Effector CD8-positive, alpha-beta T cell (primary cell): Measurements from ENCODE around the gene EPB41L4B.

Experiments
- DNase-seq: peaks from one replicate; lab custom pipeline; 2025; lab: John Stamatoyannopoulos, UW

Gene EPB41L4B

DNA sequence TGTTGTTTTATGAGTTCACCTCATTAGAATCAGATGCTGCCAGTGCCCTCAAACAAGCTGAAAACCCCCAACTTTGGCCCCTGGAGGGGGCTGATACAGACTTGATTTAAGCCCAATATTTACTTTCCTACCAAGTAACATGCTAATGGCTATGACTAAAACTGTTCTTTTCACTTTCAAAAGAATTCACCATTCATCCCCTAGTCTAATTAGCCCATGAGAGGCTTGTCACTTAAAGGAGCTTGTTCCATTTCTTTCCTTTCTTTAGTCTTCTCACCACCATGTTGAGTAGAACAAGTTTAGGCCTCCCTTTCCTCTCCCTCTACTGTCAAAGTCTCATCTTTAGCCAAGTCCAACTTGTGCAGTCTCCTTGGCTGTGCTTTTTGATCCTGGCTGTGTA, 50.4 kb downstream of the EPB41L4B start:
- no peak for DNase-seq

DNA sequence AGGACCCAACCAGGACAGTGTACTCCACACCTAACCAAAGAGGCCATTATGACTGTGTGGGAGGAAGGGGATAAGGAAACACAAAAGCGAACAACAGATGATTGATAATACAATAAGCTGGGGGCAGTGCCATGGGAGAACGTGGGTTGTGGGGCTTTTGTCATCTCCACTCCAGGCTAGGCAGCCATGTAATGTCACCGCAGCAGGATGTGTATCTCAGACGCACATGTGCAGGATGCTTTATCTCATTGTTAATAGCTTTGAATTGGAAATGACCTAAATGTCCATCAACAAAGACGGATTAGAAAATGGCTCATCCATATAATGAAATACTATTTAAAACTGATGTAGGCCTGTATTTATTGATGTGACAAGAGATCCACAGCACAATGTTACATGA, 51.0 kb downstream of the EPB41L4B start:
- DNase-seq = no peak

DNA sequence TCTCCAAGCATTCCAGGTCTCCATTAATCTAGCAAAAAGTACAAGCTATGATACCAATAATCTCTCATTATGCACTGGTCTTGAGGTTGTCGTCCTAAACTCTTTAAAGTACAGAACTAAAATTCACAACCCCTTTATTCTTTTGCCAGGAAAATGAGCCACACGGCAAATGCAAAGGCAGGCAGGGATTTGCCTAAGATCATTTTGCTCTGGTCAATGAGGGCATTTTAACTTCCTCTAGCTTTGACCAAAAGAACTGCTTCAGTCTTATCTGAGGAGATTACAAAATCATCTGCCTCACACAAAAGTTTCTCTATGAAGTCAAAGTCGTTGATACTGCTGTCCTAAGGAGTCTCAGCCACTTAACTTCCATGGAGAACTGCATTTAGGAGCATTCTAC, 51.8 kb downstream of the EPB41L4B start:
- DNase-seq = no peak

DNA sequence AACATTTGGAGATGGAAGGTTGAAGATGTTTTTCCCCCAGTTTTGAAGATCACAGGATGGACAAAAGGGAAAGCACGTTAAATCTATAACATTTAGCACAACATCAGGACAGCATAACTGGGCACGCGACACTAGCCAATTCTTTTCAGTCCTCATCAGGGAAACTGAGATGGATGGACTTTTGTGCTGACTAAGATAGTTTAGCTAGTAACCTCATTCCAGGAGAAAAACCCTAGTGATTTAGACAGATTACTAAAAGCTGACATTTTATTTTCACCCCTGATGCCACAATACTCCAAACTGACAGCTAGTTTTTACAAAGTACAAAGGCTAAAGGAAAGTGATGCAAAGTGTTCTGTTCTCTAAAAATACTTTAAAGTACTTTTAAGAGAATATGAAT, 53.3 kb downstream of the EPB41L4B start:
- DNase-seq = no peak

DNA sequence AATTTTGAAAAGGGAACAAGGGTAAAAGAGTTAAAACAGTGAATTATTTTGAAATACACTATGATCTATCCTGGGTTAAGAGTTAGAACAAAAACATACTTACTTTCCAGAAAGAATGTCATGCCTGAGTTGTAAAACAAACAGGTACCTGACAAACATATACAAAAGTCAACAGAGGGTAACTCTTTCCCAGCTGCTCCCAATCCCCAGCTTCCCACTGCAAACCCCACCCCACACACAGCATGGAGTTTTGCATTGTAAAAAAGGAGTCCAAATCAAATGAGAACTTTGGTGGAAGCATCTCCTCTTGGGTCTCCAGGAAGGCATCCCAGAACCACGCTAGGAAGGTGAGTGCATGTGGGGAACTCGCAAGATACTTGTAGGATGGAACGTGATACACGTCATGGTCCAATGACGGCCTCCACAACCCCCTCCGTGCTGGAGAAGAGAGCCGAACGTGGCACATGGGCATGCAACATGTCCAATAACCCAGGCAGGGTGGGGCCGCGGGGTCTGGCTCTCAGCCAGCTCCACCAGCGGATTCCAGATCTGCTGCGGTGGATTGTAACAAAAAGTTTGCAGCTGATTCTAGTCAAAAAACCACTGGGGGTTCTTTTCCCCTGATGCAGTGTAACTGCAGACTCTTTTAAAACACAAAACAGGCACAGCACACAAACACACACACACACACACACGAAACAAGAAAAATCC, 55.8 kb downstream of the EPB41L4B start:
- no peak for DNase-seq

DNA sequence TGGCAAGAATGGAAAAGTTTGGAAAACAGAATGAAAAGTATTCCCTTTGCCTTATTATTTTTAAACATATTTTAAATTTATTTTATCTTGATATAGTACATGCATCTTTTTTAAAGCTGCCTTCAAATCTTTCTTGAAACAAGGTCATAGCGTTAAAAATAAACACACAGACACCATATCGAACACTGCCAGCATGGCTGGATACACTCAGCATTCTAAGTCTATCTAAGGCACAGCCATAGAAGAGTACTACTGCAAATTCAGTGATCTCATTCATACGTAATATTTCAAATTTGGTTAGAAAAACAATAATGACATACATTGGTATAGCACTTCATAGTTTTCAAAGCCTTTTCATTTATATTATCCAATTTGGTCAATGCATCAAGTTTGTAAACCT, 57.5 kb downstream of the EPB41L4B start:
- no peak for DNase-seq

DNA sequence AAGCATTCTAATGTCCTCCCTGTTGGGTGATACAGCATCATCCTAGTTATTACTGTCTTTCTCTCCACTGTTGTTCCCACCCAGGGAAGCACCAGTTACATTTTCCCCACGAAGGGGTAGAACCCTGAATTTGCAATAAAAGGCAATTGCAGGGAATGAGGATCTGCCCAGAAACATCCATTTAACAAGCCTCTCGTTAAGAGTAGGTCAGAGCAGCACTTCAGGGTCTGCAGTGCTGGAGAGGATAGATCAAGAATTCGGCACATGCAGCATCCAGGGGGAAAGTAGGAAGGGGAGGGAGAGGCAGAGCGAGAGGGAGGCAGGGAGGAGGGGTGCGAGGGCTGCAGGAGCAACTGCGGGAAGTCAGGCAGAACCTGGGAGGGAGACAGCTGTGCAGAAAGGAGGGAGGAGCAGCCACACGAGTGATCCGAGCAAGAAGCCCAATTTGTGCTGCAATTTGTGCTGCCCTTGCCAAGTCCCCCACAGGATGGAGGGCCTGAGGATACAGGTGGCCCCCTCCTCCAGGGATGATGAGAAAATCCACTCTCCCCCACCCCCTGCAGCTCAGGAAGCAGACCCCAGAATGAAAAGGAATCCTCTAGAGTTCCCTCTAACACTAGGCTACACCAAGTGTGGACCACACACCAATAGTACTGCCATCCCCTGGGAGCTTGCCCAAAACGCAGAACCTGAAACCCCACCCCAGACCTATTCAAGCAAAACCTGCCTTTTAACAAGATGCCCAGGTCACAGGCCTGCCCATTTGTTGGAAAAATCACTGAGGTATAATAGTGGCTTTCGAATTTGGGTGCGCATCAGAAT, 62.2 kb downstream of the EPB41L4B start:
- no peak for DNase-seq

DNA sequence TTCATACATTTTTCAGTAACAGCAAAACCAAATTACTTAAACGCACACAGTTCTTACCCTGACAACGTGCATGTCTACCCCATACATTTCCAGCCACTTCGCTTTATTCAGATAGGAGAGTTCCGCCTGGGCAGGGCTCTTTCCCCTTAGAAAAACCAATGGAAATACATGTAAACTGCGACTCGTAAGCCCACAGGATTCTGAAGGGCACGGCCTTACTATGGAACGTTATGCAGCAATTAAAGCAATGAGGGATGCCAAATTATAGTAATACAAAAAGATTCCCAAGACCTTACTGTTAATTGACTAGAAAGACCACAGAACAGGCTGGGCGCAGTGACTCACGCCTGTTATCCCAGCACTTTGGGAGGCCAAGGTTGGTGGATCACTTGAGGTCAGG, 64.5 kb downstream of the EPB41L4B start:
- no peak for DNase-seq

DNA sequence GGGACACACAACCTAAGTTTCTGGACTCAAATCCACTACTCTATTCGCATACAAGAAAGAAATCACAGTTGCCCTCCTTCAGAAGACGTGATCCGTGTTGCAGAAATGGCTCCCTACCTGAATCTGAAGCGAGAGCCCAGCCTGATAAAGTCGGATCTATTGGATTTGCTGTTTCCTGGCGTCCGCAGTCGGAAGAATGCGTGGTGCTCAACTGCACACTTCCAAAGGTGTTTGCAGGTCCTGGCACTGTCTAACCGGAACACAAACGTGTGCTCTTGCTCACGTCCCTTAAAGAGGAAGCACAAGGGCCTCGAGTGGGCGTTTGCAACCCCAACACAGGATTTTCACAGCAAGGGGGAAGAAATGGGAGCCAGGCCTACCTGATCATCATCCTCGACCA, 65.5 kb downstream of the EPB41L4B start:
- DNase-seq = no peak

DNA sequence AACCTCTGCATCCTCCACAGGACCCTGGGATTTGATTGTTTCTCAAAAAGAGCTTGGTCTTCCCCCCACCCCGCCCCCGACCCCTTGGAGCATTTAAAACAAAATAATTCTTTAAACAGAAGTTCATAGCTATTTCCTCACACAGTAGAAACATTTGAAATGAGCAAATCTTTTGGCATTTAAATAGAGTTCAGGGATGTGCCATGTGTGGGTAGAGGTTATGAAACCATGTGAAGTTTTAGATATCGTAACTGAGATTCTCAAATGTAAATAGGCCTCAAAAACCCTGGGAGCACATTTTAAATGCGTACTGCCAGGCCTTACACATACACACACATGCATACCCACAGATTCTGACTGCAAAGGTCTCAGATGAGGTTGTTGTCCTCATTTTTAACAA, 66.5 kb downstream of the EPB41L4B start:
- DNase-seq = no peak

DNA sequence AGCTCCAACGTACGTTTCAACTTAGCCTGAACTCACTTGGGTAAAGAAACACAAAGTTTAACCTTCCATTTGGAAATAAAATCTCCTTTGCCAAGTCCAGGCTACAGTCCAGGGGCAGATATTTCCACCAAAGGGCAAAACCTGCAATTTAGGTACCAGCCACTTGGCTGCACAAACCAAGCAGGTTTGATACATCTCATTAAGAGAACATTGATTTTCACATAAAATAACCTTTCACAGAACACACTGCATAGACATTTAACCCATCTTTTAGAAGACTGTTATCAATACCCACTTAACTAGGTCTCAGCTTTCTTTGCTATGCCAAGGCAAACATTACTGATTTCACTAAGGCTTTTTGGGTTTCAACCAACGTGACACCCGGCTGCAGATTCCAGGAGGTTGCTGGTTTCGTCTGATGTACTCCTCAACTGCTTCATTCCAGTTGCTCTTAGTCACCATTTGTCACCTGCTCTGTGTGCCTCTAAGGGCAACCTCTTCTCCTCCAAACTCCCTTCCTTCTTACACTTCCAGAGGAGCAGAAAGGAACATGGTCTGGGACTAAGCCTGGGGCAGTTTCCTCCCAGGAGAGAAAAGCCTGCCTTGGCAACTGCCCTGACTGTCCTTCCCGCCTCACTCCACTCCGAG, 67.1 kb downstream of the EPB41L4B start:
- DNase-seq = no peak

DNA sequence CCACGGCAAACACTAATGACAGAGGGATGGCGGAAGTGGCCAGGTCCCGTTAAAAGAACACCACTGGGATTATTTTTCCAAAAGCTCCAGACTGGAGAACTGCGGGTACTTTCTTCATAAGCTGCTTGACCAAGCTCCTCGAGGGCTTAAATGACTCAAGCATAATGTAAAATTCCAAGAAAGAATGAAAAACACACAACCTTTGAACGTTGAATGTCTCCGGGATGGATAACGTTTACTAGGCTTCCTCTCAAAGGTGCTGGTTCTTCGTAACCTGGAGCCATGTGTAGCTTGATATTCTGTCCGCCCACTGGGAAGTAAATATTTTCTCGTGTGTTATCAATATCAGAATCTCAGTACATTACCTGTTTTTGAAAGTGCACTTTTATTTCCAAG, 67.6 kb downstream of the EPB41L4B start:
- DNase-seq = no peak

DNA sequence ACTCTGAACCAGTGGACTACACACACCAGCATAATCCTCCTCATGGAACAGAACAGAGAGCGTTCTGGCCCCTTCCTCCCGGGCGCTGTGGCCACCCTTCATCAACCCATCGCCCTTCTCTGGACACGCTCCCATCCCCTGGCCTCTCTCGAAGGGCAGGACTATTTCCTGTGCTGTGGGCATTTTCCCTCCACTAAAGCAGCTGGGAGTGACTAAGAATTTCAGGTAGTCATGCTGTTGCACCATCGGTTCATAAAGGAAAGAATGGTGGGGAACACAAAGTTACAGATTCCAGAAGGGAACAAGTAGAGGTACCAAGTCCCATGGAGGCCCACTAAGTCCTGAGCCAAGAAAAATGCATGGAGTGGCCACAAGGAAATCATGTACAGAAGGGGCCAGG, 68.6 kb downstream of the EPB41L4B start:
- DNase-seq = no peak

DNA sequence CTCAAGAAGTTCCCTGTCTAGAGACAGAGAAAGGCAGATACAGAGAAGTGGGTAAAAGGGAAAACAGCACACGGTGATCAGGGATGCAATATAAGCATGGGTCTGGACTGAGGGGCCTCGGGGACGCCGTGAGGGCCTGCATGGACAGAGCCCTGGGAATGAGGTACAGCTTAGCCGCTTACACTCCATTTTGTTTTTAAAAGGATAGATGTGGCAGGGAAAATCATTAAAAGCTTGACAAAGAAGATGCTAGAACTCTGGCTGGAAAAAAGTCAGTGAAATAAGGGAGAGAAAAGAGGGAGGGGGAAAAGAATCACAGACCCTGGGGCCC, 69.1 kb downstream of the EPB41L4B start:
- no peak for DNase-seq

DNA sequence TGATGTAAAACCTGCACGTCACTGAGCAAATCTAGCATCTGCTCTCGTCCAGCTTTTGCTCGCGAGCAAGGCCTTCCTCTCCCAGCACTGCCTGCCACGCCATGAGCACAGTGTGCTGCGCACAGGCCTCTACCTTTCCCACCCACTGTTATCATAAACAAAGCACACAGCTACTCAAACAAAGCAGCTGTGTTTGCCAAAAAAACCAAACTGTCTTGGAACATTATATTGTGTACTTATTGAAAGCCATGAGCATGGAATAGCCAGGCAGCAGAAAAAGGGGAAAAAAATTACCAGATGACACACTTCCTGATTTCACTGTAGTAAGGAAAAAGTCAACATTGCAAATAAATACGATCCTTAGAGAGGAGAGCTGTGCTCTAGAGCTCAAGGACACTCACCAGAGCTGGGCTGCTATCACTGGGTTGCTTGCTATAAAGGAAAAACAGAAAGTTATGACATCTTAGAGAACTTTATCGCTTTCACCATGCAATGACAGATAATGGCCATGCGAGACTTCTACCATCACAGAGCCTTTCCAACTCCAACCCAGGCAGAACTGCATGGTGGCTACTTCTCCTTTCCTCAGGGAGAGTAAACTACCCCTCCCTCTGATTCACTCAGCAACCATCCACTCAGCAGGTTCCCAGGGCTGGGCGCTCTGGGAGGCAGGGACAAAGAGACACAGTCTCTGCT, 69.6 kb downstream of the EPB41L4B start:
- DNase-seq = no peak

DNA sequence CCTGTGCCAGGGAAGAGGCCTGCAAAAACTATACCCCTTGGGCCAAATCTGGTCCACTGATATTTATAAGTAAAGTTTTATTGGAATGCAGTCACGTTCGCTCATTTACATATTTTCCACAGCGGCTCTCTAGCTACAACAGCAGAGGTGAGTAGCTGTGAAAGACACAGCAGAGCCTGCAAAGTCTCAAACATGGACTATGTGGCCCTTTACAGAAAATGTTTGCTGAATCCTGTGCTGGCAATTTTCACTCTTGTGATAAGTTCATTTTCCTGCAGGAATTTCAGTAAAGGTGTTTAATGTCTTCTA, 70.1 kb downstream of the EPB41L4B start:
- no peak for DNase-seq

DNA sequence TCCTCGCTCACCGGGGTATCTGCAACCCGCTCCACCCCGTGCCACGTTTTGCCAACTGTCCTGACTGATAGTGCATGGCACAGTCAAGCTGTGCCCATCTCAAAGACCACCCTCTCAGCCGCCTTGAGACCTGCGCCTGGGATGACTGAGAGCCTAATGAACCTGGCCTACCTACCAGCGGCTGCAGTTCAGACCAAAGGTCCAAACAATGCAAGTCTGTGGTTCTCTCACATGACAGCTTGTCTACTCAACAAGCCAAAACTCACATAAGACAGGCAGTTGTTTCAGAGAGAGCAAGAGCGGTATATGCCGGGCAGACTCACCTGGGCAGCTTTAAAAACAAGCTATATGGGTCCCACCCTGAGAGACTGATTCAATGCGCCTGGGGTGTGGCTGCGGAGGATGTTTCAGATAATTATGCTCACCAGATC, 70.5 kb downstream of the EPB41L4B start:
- DNase-seq = no peak

DNA sequence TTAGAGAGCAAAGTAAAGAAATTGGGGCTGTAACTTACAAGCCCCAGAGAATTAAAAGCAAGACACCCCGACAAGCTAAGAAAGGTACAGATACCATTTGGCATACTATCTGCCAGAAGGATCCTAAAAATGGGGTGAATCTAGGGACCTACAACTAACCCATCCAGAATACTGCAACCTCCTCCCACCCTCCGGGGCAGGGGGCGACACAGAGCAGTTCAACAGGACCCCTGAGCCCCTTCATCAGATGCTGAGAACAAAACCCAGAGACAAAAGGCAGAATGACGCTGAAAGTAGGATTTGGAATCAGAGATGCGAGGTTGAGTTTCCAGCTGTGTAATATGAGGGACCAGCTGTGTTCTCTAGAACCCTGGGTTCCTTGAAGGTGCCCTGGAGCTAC, 71.2 kb downstream of the EPB41L4B start:
- DNase-seq = no peak

DNA sequence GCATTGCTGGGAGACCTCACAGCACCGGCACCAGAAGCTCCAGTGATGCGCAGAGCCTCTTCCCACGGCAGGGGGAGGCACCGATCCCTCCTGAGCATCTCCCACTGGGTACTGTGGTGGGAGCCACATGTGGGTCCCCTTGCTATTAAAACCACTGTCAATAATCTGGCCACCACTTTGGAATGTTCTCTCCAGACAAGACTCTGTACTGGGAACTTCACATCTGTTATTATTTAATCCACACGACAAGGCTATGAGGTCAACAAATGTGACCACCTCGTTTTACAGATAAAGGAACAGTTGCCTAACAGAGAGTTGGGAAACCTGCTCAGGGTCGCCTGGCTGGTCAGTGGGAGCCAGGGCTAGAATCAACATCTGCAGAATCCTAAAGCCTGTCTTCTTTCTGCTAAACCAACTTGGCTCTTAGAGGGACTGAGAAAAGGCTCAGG, 72.7 kb downstream of the EPB41L4B start:
- DNase-seq = no peak

DNA sequence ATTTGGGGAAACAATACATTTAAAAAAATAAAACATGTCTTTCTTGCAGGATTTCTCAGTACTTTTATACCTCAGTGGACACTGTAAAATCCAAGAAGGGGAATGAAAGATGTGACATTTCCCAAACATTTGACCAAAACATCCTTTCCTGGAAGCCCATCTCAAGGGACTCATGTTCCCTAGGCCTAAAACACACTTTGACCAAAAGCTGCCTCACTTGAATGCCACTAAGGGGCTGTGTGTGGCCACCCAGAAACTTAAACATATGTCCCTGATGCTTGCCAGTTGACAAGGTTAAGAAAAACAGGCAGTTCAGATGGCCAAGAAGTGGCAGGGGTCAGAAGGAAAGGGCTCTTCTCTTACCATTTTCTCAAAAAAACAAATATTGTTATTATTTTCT, 73.6 kb downstream of the EPB41L4B start:
- no peak for DNase-seq

DNA sequence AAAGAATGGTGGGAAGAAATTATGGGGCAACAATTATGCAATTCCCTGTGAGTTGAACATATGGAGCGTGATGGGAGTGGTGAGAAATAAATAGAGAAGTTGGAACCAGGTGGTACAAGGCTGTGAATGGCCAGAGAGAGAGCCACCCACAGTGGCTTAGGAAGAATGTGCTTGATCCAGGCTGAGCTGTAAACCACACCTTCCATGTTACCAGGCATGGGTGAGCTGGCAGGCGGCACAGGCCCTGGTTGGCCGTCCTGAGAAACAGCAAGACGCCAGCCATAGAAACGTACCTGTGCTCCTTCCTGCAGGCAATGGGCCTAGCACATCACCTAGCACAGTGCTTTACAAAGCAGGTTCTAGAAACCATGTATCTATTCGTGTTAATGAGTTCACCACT, 74.3 kb downstream of the EPB41L4B start:
- DNase-seq = no peak

DNA sequence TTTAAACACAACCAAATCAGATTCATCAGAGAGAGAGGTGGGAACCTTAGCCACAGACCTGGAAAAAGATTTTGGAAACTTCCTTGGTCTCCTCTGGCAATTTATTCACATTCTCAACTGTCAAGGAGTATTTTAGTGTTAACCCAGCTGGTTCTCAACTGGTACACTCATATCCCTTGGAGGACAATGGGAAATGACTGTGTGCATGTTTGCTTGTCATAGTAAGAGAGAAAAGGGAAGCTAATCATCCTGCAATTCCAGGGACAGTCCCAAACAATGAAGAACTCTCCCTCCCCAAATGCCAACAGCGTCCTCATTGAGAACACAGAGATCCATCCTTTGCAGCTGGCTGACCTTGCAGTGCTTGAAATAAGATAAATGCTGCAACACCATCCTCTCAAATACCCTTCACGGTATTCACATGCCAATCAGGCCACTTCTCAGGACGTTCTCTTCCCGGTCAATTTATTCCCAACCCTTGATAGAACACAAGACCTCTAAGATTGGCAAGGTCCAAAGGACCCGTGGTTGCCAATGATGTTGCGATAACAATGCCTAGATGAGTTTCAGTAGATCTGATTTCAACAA, 75.5 kb downstream of the EPB41L4B start:
- no peak for DNase-seq
